Stomach (tissue), 9 donors: ENCODE data around the gene HDHD2. TPM values are rescaled to one million over a fixed set of nuclear protein-coding genes. Genes with fewer than 3 reads are reported as not detected.

ENCODE experiments used
- DNase-seq, 2 donors: peaks; one replicate each; pipeline versions ENCODE4 v3.0.0 to v3.0.0-alpha.2; 2013 to 2019
- H3K27ac ChIP-seq, 5 donors: fragments of 200-600 bp in 4 of 5; sonication (generic) in 4 of 5; one replicate each; pipeline ENCODE4 v1.5.1; 2013 to 2019; ENCODE audit warnings: mild to moderate bottlenecking in 1 of 5, moderate library complexity in 1 of 5
- H3K27me3 ChIP-seq, 3 donors: fragments of 200-600 bp; sonication (generic); one replicate each; pipeline ENCODE4 v1.5.1; 2017 to 2019; ENCODE audit warnings: mixed run types in 1 of 3
- H3K36me3 ChIP-seq, 4 donors: fragments of 200-600 bp; sonication (generic); 1 replicate in 3 of 4; 2 replicates in 1 of 4; pipeline ENCODE4 v1.5.1; 2016 to 2019
- H3K4me1 ChIP-seq, 4 donors: fragments of 200-600 bp; sonication (generic); one replicate each; pipeline ENCODE4 v1.5.1; 2016 to 2019
- H3K4me3 ChIP-seq, 4 donors: fragments of 200-600 bp; sonication (generic) in 3 of 4; one replicate each; pipeline ENCODE4 v1.5.1; 2016 to 2019; ENCODE audit warnings: mild to moderate bottlenecking in 1 of 4
- H3K9me3 ChIP-seq, 4 donors: fragments of 200-600 bp; sonication (generic); one replicate each; pipeline ENCODE4 v1.5.1; 2016 to 2019
- CTCF ChIP-seq, 7 experiments: fragments of 450-650 bp in 4 of 7; fragments of 200-600 bp in 3 of 7; sonication (generic) in 3 of 7; IDR thresholded peaks; one replicate each; pipeline ENCODE4 v1.5.1; 2016 to 2019; ENCODE audit warnings: antibody characterized with exemption in 7 of 7, control low read depth in 2 of 7, mild to moderate bottlenecking in 1 of 7
- EP300 ChIP-seq: sonication (generic); formaldehyde crosslinking; IDR thresholded peaks from one replicate; pipeline ENCODE4 v1.6.1; 2017; ENCODE audit warnings: antibody characterized with exemption
- POLR2A ChIP-seq, 4 donors: fragments of 450-650 bp; IDR thresholded peaks; one replicate each; pipeline ENCODE4 v1.6.1; 2016; ENCODE audit warnings: antibody characterized with exemption in 4 of 4, control low read depth in 2 of 4, mild to moderate bottlenecking in 1 of 4, moderate library complexity in 1 of 4
- POLR2AphosphoS5 ChIP-seq, 3 donors: sonication (generic); formaldehyde crosslinking; IDR thresholded peaks; one replicate each; pipeline ENCODE4 v1.6.1; 2016; ENCODE audit warnings: antibody characterized with exemption in 3 of 3
- WGBS, 5 donors: extraction: QIAGEN DNeasy Blood & Tissue Kit in 3 of 5; methylation state at CpG; one replicate each; pipeline versions ENCODE4 v1.1.5 to v1.1.7; 2013 to 2018; 5-methylcytosine and 5-hydroxymethylcytosine counted together
- intact Hi-C: fragments of 100-400 bp; cut with DNase I; formaldehyde crosslinking; loops from one replicate; pipeline ENCODE4 v1.15.1; 2023; ENCODE audit warnings: low total_unique reads
- polyA plus RNA-seq, 3 donors: library from polyadenylated mRNA; stranded (reverse); fragments of 200-250 nt; gene quantifications; one replicate each; pipeline ENCODE4 v1.2.3, GENCODE V29; 2013
- total RNA-seq, 5 donors: library from RNA; depleted of rRNA; stranded (reverse); fragments of >200 nt; gene quantifications; one replicate each; pipeline versions ENCODE4 v1.1.0 to v1.2.3, GENCODE V29; 2014 to 2016
- donor health status: healthy with polysubstance abuse.
- donor health status: Bipolar disorder and iron deficiency.
- donor health status: healthy.

HDHD2 gene
- total and polyA plus RNA-seq, 8 donors: 14.5 to 93.7 (median 23.6) TPM

DNA sequence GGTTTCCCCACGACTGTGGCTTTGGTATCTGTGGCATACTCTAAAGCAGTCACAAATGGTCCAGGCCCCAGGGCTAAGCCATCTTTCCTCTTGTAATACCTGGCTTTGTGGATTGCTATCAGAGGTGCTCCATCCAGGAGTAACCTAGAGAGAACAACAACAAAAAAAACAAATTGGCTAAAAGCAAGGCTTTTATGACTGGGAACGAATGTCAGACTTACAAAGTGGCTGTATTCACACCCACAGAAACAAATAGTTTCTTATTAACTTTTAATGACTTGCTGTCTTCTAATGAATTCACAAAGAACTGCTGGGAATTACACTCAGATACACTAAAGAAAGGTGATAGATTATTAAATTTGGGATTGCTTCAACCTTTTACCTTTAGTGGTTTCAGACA lies 35.1 kb downstream of the HDHD2 start:
- TF ChIP-seq POLR2AphosphoS5 (IDR thresholded peaks at IDR 0.05) (no peak), POLR2A (IDR thresholded peaks at IDR 0.05) (no peak), CTCF (IDR thresholded peaks at IDR 0.05) (no peak), EP300 (no peak)
- H3K27ac ChIP-seq: no peak overlapping the region
- no peaks in the 10 kb centered on the region for H3K9me3 ChIP-seq
- H3K4me3 ChIP-seq: no peak overlapping the region
- no peak for DNase-seq
- intact Hi-C loops: no loop called here
- peaks cover 0 to 3% (median 0%) of the 10 kb centered on the region in 4 donors for H3K4me1 ChIP-seq
- no peaks in the 10 kb centered on the region for H3K27me3 ChIP-seq
- H3K36me3 ChIP-seq: peaks cover 16 to 74% (median 57%) of the 10 kb centered on the region in 4 donors
- WGBS, 5 donors: 86 to 92% (median 89%) methylated on average over 2 of the region's 2 CpGs

GRCh38 chr18:47113796-47114540 lies 36.3 kb downstream of the HDHD2 start:
- 95 to 99% (median 97%) methylated on average over 2 of the region's 2 CpGs for WGBS, 5 donors
- Histone ChIP-seq H3K4me3 (no peak overlapping the region), H3K36me3 (peaks cover 16 to 74% (median 65%) of the 10 kb centered on the region in 4 donors), H3K27me3 (no peaks in the 10 kb centered on the region), H3K27ac (no peak overlapping the region), H3K4me1 (no peaks in the 10 kb centered on the region), H3K9me3 (no peaks in the 10 kb centered on the region)
- intact Hi-C loops: no loop called here
- TF ChIP-seq CTCF (IDR thresholded peaks at IDR 0.05) (no peak), EP300 (no peak), POLR2AphosphoS5 (IDR thresholded peaks at IDR 0.05) (no peak), POLR2A (IDR thresholded peaks at IDR 0.05) (no peak)
- DNase-seq: no peak

DNA sequence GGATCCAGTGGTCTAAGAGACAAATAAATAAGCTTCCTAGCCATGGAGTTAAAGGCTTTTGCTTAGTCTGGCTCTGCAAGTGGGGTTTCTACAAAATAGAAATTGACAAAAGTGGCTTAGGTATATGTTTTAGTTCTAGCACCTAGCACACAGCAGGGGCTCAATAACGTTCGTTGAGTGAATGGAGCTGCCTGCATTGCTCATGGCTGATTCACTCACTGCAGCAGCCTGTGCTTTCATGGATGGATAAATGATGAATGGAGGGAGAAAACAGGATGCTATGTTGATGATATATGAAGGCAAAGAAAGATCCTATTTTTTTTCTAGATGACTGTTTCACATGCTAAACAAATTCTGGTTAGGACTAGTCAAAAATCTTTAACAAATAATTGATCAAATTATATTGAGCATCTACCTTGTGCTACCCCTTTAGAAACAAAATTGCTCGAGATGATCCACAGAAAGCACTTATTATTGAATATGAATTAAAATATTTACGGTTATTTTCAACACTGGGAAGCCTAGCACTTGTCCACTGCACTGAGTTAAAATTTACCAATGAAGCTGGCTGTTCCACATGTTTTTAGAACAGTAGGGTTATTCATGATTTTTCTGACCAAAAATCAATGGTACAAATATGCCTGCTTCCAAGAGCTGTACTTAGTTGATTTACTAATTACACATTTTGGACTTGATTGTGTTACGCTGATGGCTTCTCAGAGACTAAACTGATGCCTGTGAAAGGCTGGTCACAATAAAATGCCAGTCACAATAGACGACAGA lies 39.6 kb downstream of the HDHD2 start:
- TF ChIP-seq CTCF (IDR thresholded peaks at IDR 0.05) (no peak), POLR2AphosphoS5 (IDR thresholded peaks at IDR 0.05) (no peak), POLR2A (IDR thresholded peaks at IDR 0.05) (no peak), EP300 (no peak)
- Histone ChIP-seq H3K9me3 (no peaks in the 10 kb centered on the region), H3K4me3 (no peak overlapping the region), H3K27me3 (no peaks in the 10 kb centered on the region), H3K27ac (no peak overlapping the region), H3K36me3 (peaks cover 24 to 99% (median 97%) of the 10 kb centered on the region in 4 donors), H3K4me1 (no peaks in the 10 kb centered on the region)
- no peak for DNase-seq
- intact Hi-C loops: no loop called here
- WGBS, 5 donors: 83 to 95% (median 92%) methylated on average over 6 of the region's 6 CpGs

GRCh38 chr18:47109720-47110119 lies 40.6 kb downstream of the HDHD2 start:
- no peak overlapping the region for H3K4me3 ChIP-seq
- H3K36me3 ChIP-seq: peaks cover 21 to 98% (median 97%) of the 10 kb centered on the region in 4 donors
- H3K27ac ChIP-seq: no peak overlapping the region
- 67 to 90% (median 75%) methylated on average over 1 of the region's 1 CpG for WGBS, 5 donors
- intact Hi-C loops: loop anchor here (10.0 kb wide), 1 partner anchor 635 kb away; no protein-coding TSS in a partner anchor
- H3K4me1 ChIP-seq: no peaks in the 10 kb centered on the region
- DNase-seq: no peak
- TF ChIP-seq POLR2AphosphoS5 (IDR thresholded peaks at IDR 0.05): no peak
- no peak for TF ChIP-seq EP300
- no peak for TF ChIP-seq POLR2A (IDR thresholded peaks at IDR 0.05)
- TF ChIP-seq CTCF (IDR thresholded peaks at IDR 0.05): no peak
- no peaks in the 10 kb centered on the region for H3K9me3 ChIP-seq
- H3K27me3 ChIP-seq: no peaks in the 10 kb centered on the region
